HG02852 (cell line): ENCODE results near the gene PCARE.
"Not testable (repeated sequence)": the region's sequence is repeated elsewhere in the genome, so short reads cannot be mapped to it uniquely, and the experiment has no call there.

ENCODE experiments used
- ATAC-seq: cut with Tn5 transposase; IDR thresholded peaks from one replicate; pipeline ENCODE4 v1.9.1; 2021; ENCODE audit warnings: mild to moderate bottlenecking, moderate library complexity; ENCODE audit not compliant: unreplicated experiment

Gene PCARE

DNA sequence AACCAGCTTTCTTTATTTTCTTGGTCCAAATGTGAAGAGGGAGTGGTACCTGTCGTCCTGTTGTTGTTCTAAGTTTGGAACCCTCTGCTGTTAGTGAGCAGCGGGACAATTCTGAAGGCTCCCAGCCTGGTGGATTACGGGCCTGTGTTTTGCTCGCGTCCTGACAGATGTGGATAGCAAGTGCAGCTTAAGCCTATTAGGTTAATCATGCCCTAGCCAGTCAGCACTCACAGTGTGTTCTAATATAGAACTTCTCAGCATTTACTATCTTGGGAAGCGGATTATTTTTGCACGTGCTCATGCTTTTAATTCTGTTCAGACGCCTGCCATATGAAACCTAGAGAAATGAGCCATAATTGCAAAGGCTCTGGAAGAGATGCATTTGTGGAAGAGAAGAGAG lies at the start of gene PCARE:
PCARE (minus strand) TSS at position 113 of the 400 bp plus-strand sequence. CDS start 262 bp downstream, outside the sequence.
- no peak for ATAC-seq

DNA sequence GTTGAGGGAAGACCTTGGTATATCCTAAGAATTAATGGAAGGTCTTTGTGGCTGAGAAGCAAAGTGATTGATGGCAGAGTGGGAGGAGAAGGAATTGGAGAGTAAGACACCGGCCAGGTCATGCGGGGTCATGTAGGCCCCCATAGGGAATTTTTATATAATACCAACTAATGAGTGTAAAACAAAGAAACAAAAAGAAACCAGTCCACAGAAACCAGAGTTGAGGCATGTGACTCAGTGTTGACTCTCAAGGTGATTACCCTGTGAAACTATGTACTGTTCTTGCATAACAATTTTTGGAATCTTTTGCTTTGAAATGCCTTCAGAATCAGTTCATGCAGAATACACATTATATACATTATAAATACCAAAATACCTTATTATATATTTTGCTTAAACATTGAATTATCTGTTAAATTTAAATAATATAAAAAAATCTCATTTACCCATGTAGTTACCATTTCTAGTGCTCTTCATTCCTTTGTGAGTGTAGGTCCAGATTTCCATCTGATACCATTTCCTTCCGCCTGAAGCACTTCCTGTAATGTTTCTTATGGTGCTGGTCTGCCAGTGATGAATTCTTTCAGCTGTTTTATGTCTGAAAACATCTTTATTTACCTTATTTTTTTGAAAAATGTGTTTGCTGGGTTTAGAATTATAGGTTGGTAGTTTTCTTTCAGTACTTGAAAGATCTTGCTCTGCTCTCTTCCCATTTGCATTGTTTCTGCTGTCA lies 49.5 kb upstream of the PCARE start:
- ATAC-seq = no peak

DNA sequence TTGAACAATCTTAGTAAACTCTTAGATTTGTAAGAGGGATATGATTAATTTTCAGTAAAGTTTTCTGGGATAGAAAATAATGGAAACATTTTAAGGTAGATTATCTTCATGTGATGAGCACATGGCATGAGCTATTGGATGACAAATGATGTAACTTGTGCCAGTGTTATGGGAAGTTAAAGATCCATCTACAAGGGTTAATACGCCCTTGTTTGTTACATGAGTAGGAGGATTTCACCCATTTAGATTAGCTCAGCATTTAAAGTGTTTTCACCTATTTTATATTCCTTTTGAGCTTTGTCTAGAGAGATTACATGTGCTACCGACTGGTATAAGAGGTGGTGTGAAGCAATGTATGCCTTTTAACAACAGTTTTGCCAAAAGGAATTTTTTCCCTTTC lies 46.5 kb upstream of the PCARE start:
- ATAC-seq = no peak

DNA sequence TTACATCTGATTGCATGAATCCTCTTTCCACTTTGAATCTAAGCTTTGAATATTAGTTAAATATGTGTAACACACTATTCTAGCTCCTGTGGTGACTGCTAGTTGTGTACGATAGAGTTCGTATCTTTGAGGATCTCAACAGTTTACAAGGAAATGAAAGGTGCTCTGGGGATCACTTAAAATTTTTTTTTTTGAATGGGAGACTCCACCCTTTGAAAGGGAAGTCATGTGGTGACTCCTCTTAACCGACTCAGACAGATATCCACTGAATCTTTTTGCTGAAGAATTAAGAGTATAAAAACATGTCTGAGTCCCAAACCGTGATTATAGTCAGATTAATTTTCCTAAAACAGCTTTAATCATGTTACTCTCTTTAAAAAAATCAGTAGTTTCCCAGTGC lies 44.9 kb upstream of the PCARE start:
- ATAC-seq = no peak

GRCh38 chr2:29117636-29118303 lies 43.4 kb upstream of the PCARE start:
- no peak for ATAC-seq

DNA sequence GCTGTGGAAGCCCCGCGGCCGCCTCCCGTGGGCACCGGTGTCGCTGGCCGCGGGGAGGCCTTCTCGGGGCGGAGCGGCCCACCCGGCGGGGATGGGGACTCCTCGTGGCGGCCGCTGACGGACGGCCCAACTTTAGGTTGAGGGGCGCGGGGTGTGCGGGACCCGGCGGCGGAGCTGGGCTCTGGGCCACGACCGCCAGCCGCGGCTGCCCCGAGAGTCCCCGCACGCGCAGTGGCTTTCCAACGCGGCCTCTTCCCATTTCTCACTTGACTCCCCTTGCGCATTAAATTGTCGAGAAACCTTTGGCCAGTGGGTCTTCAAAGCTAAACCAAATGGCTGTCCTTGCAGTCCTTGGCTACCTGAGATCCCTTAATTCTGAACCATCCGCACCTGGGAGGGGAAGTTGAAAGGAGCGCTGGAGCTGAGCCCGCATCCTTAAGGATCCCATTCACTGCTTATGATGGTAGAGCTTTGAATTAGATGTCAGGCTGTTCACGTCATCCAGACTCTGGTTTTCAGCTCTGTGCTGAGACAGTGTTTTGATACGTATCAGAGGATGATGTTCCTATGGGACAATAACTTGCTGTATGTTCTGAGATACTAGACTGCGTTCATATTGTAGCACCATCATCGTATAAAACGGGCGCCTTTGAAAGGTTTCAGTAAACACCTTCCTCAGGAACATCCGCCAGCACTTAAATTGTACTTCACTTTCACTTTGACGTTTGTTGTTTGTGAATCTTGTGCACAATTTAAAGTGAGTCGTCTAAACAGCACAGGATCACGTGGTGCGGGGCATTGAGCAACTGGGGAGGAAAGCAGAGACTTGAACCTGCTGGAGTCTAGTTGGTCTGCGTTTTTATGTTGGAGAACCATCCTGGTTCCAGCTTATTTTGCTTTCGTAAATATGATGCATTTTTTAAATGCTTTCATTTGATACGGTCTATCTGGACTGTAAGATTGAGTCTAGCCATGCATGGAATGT lies 41.8 kb upstream of the PCARE start:
- peak; percentile 44 for ATAC-seq

- ATAC-seq = peak; percentile 38
Observed at GRCh38 chr2:29114946-29115609, 40.8 kb upstream of the PCARE start, which contains the start of gene CLIP4. Gene CLIP4, plus strand, starts transcription at chr2:29115415. Its CDS starts 5,974 bp downstream, at chr2:29121389.

DNA sequence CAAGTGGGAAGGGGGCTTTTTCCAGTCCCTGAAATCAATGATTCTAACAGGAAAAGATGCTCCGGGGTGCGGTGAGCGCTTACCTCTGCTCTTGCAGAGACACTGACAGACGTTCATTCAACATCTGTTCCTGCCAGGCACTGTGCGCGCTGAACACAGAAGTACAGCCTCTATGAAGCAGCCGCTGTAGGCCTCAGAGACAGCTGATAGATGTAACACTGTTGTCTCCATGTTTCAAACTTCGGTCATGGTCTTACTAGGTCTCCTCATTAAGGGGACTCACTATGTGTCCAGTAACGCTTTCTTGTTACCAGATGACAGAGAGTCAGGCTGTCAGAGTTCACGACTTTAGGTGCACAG lies 40.2 kb upstream of the PCARE start:
- no peak for ATAC-seq

DNA sequence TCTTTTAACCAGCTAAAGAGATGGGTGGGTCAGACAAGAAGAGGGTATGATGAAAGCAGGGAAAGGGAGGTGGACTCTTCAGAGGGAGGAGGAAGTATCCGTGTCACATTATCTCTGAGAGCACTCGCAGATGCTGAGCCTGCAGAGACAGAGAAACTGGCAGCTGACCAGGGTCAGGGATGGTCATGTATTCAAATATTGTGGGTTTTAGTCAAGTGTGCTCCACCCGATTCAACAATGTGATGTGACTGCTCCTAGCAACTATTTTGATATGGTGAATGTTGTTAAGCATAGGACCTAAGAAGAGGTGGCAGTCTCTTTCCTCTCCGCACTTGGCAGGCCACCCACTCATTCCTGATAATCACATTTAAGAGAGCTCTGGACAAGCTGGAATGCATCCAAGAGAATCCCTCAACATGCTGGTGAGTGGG lies 39.6 kb upstream of the PCARE start:
- no peak for ATAC-seq

GRCh38 chr2:29113027-29113686 lies 38.8 kb upstream of the PCARE start:
- no peak for ATAC-seq

- no peak for ATAC-seq
Observed at GRCh38 chr2:29112379-29112778, 38.1 kb upstream of the PCARE start.

DNA sequence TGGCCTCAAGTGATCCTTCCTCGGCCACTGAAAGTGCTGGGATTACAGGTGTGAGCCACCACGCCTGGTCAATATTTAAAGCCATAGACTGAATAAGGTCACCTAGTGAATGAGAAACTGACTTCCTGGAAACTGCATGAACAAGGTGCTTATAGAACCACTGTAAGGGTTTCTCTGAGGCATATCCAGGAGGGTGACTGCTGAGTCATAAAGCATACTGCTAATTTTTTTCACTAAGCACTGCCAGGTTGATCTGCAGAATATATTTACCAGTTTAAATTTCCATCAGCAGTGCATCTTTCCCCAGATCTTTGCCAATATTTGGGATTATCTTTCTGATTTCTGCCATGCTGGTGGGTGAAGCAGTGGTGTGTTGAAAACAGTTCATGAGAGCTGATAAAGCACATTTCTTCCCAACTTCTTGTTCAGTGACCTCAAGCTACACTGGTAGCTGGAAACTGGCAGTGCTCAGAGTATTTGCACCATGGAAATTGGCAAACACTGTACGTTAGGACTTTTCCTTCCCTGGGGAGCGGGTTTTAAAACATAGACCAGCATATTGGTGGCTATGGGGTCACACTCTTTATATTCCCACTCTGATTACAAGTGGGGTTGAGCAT lies 36.7 kb upstream of the PCARE start:
- ATAC-seq = peak; percentile 46

DNA sequence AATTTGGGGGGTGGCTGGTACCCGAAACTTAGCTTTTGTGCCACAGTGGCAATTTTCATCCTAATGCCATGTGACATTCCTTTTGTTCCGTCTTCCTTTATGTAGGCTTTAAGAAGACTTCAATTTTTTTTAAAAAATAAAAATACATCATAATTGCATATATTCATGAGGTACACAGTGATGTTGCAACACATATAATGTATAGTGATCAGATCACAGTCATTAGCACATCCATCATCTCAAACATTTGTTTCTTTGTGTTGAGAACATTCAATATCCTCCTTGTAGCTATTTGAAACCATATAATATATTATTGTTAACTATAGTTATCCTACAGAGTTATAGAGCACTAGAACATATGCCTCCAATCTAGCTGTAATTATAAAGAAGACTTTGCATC lies 34.9 kb upstream of the PCARE start:
- no peak for ATAC-seq

DNA sequence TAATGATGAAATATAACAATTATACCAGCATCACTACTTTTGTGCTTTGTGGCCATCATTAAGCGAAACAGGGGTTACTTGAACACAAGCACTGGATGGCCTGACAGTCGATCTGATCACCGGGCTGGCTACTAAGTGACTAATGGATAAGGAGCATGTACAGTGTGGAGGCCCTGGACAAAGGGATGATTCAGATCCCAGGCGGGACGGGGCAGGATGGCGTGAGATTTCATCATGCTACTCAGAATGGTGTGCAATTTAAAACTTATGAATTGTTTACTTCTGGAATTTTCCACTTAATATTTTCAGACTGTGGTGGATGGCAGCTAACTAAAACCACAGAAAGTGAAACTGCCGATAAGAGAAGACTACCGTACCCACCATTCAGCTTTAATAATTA lies 33.9 kb upstream of the PCARE start:
- no peak for ATAC-seq

- ATAC-seq = not testable (repeated sequence)
Observed at GRCh38 chr2:29107547-29107946, 33.2 kb upstream of the PCARE start.

DNA sequence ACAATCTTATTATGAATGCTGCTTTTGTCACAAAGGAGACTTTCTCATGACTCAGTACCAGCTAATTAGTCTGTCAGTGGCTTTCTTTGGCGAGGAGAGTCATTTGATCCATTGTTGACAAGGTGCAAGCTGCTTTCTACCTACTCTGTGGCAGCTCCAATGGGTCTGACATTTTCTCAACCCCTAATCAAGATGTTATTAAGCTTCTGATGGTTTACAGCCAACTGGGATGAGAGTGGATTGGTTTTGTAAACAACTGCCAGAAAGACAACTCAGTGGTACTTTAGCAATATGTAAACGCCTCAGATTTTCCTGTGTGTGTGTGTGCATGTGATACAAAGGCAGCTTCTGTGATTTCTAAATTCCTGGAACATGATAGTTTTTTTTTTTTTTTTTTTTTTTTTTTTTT lies 32.7 kb upstream of the PCARE start:
- no peak for ATAC-seq

GRCh38 chr2:29106256-29106655 lies 31.9 kb upstream of the PCARE start:
- no peak for ATAC-seq

DNA sequence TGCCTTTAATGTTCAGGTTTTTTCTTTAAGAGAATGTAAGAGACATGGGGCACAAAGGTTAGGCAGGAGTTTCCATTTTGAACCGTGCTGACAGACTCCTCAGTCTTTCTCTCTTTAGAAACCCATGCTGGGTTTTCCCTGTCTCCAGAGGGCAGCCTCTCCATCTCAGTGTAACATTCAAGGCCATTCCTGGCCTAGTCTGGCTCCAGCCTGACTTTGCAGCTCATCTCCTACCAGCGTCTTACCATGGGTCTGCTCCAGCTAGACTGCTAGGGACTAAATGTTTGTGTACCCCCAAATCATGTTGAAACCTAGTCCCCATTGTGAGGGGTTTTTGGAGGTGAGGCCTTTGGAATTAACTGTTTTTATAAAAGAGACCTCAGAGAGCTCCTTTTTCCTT lies 31.1 kb upstream of the PCARE start:
- no peak for ATAC-seq

DNA sequence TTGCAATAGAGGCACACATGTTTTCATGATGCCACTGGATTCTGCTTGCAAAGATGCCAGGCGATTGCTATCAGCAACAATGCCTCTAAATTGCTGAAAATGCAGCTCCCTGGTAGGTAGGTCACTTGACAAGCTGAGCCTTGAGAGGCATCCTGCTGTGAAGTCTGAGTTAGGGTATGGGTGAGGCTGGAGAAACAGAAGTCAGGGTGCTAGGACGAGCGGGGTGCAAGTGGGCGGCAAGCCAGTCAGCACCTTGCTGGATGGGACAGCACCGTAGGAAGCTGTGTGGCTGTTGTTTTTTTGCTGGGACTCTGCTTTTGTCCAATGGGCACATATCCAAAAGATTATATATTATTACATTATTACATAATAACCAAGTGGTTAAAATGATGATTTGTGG lies 30.4 kb upstream of the PCARE start:
- ATAC-seq = no peak

DNA sequence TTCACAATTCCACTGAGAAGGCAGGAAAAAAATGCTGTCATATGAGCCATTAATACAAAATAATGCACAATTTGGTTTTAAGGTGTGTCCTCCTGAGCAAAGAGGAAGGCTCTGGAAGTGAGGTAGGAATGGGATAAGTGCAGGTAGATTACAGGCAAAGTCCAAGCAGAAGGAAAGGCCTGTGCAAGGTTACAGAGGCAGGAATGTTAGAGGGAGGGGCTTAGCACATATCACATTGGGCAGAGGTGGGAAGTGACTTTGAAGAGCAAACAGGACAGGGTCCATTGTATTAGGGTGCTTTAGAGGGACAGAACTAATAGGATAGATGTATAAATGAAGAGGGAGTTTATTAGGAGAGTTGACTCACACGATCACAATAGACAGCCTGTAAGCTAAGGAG lies 26.2 kb upstream of the PCARE start:
- no peak for ATAC-seq
